SHP77 (cell line): ENCODE measurements around the gene RETREG3.
A peak's percentile ranks its signal among the peaks of the same experiment; 100 is the strongest.
"Not testable (repeated sequence)": the region's sequence is repeated elsewhere in the genome, so short reads cannot be mapped to it uniquely, and the experiment has no call there.

Source experiments
- DNase-seq, 2 experiments: peaks; one replicate each; lab custom pipeline; 2025; lab: John Stamatoyannopoulos, UW

RETREG3 gene

DNA sequence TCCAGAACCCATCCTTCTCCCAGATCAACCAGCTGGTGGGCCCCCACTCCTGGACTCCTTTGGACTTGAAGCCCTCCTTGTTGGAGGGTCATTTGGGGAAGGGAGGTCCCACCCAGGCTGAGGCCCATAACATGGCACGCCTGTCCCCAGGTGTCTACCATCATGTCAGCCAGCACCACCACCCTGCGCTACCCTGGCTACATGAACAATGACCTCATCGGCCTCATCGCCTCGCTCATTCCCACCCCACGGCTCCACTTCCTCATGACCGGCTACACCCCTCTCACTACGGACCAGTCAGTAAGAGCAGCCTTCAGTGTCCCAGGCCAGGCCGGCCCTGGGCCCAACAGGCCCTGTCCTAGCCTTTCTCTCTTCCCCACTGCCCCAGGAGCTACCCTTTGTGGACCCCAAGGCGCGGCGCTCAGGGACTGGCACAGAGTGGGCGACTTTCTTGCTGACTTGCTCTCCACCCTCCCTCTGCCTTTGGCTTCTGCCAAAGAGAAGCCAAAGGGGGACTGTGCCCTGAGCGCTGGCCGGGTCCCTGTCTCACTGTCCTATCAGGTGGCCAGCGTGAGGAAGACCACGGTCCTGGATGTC, 4.6 kb upstream of the RETREG3 start:
- DNase-seq: no peak

- no peak for DNase-seq
Measured at GRCh38 chr17:42612013-42612412, 2.8 kb upstream of the RETREG3 start.

GRCh38 chr17:42609814-42610801, 934 bp upstream of the RETREG3 start:
- DNase-seq: not testable (repeated sequence)

GRCh38 chr17:42608305-42609181, 631 bp downstream of the RETREG3 start:
- DNase-seq: no peak

GRCh38 chr17:42607769-42608168, 1.4 kb downstream of the RETREG3 start:
- no peak for DNase-seq

DNA sequence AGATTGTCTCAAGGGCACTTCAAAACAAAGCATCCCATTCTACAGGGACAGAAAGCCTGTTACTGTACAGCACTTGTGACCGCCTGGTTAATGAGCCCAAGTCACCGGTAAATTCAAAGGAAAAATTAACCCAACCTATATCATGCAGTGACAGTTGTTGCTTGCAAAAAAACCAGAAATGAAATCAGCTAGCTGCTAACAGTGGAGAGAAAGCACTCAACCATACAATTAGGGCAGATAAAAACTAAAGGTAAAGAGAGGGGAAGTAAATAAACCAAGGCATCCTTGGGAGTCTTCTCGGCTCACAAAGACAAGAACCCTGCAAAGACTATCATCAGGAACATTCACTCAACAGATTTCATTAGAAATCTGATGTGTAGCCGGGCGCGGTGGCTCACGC, 5.9 kb downstream of the RETREG3 start:
- DNase-seq: no peak

DNA sequence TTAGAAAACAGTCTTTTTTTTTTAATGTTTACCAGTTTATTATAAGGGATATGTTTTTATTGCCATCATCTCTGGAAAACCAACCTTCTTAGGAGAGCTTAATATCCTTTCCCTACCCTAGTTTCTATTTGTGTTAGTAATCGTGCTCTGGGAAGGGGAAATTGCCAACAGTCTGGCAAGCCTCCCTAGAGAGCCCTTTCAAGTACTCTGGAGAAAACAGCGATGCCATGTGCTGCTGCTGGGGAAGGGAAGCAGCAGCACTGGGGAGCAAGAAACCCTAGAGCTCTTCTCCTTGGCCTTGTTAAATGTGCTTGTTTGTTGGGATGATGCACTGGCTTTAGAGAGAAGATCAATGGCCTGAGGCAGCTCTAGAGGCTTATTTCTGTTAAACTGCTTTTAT, 10.3 kb downstream of the RETREG3 start:
- DNase-seq: no peak

DNA sequence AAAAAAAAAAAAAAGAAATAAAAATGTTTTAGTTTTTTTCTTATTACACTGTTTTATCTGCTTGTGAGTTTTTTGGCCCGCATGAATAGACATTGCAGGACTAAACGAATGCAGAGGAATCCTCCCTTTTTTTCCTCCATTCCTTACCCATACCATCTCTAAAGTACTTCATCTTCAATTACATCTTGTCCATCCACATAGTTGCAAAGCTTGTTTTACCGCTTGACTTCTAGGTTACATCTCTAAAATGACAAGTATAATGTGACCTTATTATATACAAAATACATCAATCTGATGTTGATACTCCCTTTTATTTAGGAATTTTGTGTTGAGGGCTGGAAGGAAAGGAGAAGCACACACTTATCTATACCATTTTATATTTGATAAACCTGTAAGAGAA, 12.8 kb downstream of the RETREG3 start:
- no peak for DNase-seq

DNA sequence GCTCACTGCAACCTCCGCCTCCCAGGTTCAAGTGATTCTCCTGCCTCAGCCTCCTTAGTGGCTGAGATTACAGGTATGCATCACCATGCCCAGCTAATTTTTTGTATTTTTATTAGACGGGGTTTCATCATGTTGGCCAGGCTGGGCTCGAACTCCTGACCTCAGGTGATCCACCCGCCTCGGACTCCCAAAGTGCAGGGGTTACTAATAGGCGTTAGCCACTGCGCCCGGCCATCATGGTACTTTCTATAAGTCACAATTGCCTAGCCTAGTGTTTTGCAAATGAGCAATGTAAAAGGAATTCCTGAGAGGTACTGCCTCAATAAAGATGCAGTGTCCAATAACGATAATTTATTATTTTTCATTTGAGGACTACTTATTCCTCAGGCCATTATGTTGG, 17.8 kb downstream of the RETREG3 start:
- no peak for DNase-seq

- no peak for DNase-seq
Measured at GRCh38 chr17:42590886-42591285, 18.3 kb downstream of the RETREG3 start.

GRCh38 chr17:42586514-42587230, 22.5 kb downstream of the RETREG3 start:
- DNase-seq: no peak

GRCh38 chr17:42585353-42585752, 23.8 kb downstream of the RETREG3 start:
- DNase-seq: no peak

DNA sequence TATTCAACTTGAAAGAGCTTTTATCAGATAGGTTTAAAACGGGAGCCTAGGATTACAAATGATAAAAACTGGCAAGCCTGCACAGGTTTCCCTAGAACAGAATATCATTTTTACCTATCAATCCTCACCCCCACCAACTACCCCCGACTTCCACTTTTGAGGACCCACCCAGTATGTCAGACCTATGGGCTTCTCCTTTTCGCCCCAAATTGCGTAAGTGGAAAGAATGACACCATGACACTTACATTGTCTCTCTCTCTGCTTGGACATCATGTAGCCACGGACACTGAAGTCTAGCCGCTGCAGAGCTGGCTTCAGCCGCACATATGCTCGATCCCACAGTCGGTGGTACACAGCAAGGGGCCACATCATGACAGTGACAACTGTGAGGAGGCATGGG, 24.3 kb downstream of the RETREG3 start:
- no peak for DNase-seq

- DNase-seq: no peak
Measured at GRCh38 chr17:42581744-42582270, 27.4 kb downstream of the RETREG3 start.

GRCh38 chr17:42579794-42580551, 29.2 kb downstream of the RETREG3 start:
- no peak for DNase-seq

DNA sequence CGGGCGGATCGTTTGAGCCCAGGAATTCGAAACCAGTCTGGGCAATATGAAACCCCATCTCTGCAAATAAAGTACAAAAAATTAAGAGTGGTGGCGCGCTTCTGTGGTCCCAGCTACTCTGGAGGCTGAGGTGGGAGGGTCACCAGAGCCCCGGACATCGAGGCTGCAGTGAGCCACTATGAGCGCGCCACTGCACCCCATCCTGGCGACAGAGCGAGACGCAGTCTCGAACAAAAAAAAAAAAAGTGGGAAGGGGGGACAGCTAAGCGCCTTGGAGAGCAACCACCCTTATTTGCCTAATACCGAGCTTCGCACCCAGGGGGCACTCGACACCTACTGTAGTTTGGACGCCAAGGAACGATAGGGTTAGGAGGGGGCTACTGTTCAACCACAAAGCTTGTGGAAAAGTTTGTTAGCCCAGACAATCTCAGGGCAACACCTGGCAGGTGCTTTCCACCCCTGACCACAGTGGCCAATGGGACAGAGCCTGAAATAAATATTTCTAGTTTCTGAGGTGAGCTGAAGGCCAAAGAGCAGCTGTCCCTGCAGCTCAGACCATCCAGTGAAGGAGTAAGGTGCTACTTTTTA, 30.8 kb downstream of the RETREG3 start:
- peak; percentile 62 to 71 for DNase-seq

GRCh38 chr17:42577532-42578281, 31.5 kb downstream of the RETREG3 start, which contains the start of gene PSMC3IP:
Gene PSMC3IP (minus strand): TSS chr17:42577729. CDS start chr17:42577686, 43 bp downstream.
- DNase-seq: peak; percentile 81 to 91

- DNase-seq: no peak
Measured at GRCh38 chr17:42577140-42577531, 32.0 kb downstream of the RETREG3 start.

- no peak for DNase-seq
Measured at GRCh38 chr17:42574463-42574862, 34.7 kb downstream of the RETREG3 start.
